ENCODE data around the gene CNOT2. TPM values are rescaled to one million over a fixed set of nuclear protein-coding genes. Genes with fewer than 3 reads are reported as not detected.

The CNOT2 gene
- polyA plus RNA-seq, 1 donor (not counting 4 experiments of a cell fraction or from before 2014, with no cell fraction given) = 85.3 TPM

DNA sequence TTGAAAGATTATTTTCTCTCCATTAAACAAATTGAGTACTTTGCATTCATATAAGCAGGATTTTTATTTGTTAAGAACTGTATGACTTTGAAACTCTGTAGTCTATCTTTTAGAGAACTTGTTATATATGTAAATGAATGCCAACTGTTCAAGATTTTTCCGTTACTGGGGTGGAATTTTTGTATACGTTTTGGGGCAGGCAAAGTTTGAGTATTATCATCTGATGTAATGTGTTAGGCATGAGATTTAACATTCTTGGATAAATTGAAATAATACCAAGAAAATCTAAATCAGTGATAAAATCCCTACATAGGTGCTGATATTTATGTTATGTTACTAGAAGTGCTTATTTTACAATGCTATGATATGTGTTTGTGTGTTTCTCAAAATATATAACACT lies 8.4 kb downstream of the CNOT2 start:
- Histone ChIP-seq H3K9me3 (ENCODE audit: control insufficient read depth, low read depth, low read length) (no peaks in the 10 kb centered on the region), H3K27ac (ENCODE audit: control insufficient read depth, insufficient read depth, low read length) (no peak overlapping the region), H3K4me3 (ENCODE audit: control insufficient read depth in 2 of 3, extremely low read depth in 1 of 3, insufficient read depth in 2 of 3, low read depth in 1 of 3, low read length in 3 of 3) (no peak overlapping the region), H3K9me1 (ENCODE audit: control insufficient read depth, extremely low read depth, insufficient read depth, low read length) (peaks cover 2% of the 10 kb centered on the region), H3K4me1 (ENCODE audit: control insufficient read depth, extremely low read depth, insufficient read depth, low read length) (no peaks in the 10 kb centered on the region), H3K27me3 (ENCODE audit: control insufficient read depth, extremely low read depth, insufficient read depth, low read length) (no peaks in the 10 kb centered on the region), H3K79me2 (ENCODE audit: control insufficient read depth, insufficient read depth, low read length) (peaks cover 94% of the 10 kb centered on the region), H3K36me3 (ENCODE audit: control insufficient read depth in 2 of 2, extremely low read depth in 1 of 2, insufficient read depth in 2 of 2, low read length in 2 of 2) (peaks cover 0 to 2% of the 10 kb centered on the region in 2 experiments), H3K4me2 (ENCODE audit: control insufficient read depth, extremely low read depth, insufficient read depth, low read depth, low read length) (no peak overlapping the region), H4K20me1 (ENCODE audit: control insufficient read depth, extremely low read depth, insufficient read depth, low read length) (no peaks in the 10 kb centered on the region), H3K9ac (ENCODE audit: control insufficient read depth, extremely low read depth, insufficient read depth, low read length) (no peak overlapping the region), H2AFZ (ENCODE audit: control insufficient read depth, low read length) (no peak overlapping the region)
- DNase-seq (ENCODE audit: low read depth, low spot score) (no peak), FAIRE-seq (no peak)
- TF ChIP-seq EZH2 (IDR thresholded peaks at IDR 0.05; ENCODE audit: low read length) (no peak), CTCF (optimal IDR thresholded peaks at IDR 0.05 in 1 of 3, IDR thresholded peaks at IDR 0.05 in 1 of 3, conservative IDR thresholded peaks at IDR 0.05 in 1 of 3; ENCODE audit: extremely low read depth in 1 of 3, insufficient read depth in 2 of 3, low read length in 3 of 3) (no peak)
- dilution Hi-C loops (cut with MboI; ENCODE audit: extremely low pct_ligation_motif_present, low sequenced_read_pairs) = no loop called here

DNA sequence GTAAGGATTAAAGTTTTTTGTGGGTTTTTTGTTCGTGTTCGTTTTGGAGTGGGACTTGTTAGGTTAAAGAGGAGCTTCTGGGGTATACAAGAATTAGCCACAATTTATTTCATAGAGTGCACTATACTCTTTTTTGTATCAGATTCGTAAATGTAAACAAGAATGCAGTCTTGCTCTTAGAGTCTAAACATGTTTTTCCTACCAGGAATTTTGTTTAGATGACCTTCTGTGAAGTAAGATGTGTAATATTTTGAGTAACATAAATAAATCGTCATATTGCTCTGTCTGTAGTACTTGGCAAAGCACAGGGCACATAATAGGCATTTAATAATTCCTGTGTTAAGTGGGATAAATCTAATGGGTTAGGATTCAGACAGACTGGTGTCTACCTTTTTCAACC lies 9.6 kb downstream of the CNOT2 start:
- TF ChIP-seq CTCF (optimal IDR thresholded peaks at IDR 0.05 in 1 of 3, IDR thresholded peaks at IDR 0.05 in 1 of 3, conservative IDR thresholded peaks at IDR 0.05 in 1 of 3; ENCODE audit: extremely low read depth in 1 of 3, insufficient read depth in 2 of 3, low read length in 3 of 3) (no peak), EZH2 (IDR thresholded peaks at IDR 0.05; ENCODE audit: low read length) (no peak)
- H3K36me3 ChIP-seq (ENCODE audit: control insufficient read depth in 2 of 2, extremely low read depth in 1 of 2, insufficient read depth in 2 of 2, low read length in 2 of 2) = peaks cover 0 to 2% of the 10 kb centered on the region in 2 experiments
- no peak overlapping the region for H3K9ac ChIP-seq (ENCODE audit: control insufficient read depth, extremely low read depth, insufficient read depth, low read length)
- dilution Hi-C loops (cut with MboI; ENCODE audit: extremely low pct_ligation_motif_present, low sequenced_read_pairs) = no loop called here
- no peak overlapping the region for H3K27ac ChIP-seq (ENCODE audit: control insufficient read depth, insufficient read depth, low read length)
- H3K4me2 ChIP-seq (ENCODE audit: control insufficient read depth, extremely low read depth, insufficient read depth, low read depth, low read length) = no peak overlapping the region
- H3K79me2 ChIP-seq (ENCODE audit: control insufficient read depth, insufficient read depth, low read length) = peaks cover 91% of the 10 kb centered on the region
- no peak overlapping the region for H2AFZ ChIP-seq (ENCODE audit: control insufficient read depth, low read length)
- H3K27me3 ChIP-seq (ENCODE audit: control insufficient read depth, extremely low read depth, insufficient read depth, low read length) = no peaks in the 10 kb centered on the region
- no peaks in the 10 kb centered on the region for H3K9me1 ChIP-seq (ENCODE audit: control insufficient read depth, extremely low read depth, insufficient read depth, low read length)
- no peak overlapping the region for H3K4me3 ChIP-seq (ENCODE audit: control insufficient read depth in 2 of 3, extremely low read depth in 1 of 3, insufficient read depth in 2 of 3, low read depth in 1 of 3, low read length in 3 of 3)
- no peak for DNase-seq (ENCODE audit: low read depth, low spot score)
- H3K4me1 ChIP-seq (ENCODE audit: control insufficient read depth, extremely low read depth, insufficient read depth, low read length) = no peaks in the 10 kb centered on the region
- H4K20me1 ChIP-seq (ENCODE audit: control insufficient read depth, extremely low read depth, insufficient read depth, low read length) = no peaks in the 10 kb centered on the region
- H3K9me3 ChIP-seq (ENCODE audit: control insufficient read depth, low read depth, low read length) = no peaks in the 10 kb centered on the region
- no peak for FAIRE-seq
